ENCODE results near the gene MYCBPAP.

The MYCBPAP gene

DNA sequence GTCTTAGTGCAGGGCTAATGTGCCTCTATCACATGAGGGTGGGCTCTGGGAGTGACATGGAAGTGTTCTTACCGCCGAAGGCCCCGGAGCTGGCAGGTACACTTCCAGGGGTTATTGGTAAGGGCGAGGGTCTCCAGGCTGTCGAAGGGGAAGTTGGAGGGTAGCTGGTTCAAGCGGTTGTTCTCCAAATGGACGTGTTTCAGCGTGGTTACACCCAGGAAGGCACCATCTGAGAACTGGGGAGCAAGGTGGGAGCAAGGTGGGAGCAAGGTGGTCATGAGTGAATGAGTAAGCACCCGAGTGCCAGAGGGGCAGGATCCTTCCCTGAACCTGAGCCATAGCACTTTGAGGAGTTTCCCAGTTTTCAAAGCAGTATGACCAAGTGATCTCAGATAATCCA is 42.6 kb upstream of the MYCBPAP start:
- no peak overlapping the region for H3K9ac ChIP-seq (ENCODE audit: low read depth in 1 of 2, low read length in 2 of 2)
- H3K4me1 ChIP-seq (ENCODE audit: control insufficient read depth in 1 of 2, insufficient read depth in 2 of 2, low read length in 2 of 2) = peaks cover 30% of the 10 kb centered on the region in 2 donors
- no peak overlapping the region for H3K4me3 ChIP-seq (ENCODE audit: low read depth in 1 of 2, low read length in 2 of 2)
- H3K27ac ChIP-seq (ENCODE audit: low read depth, low read length) = no peak overlapping the region
- peaks cover 7 to 9% of the 10 kb centered on the region in 2 donors for H3K27me3 ChIP-seq (ENCODE audit: control insufficient read depth in 1 of 2, insufficient read depth in 2 of 2, low read length in 2 of 2)
- H3K9me3 ChIP-seq (ENCODE audit: control insufficient read depth in 1 of 2, low read length in 2 of 2) = no peaks in the 10 kb centered on the region
- H3K36me3 ChIP-seq (ENCODE audit: control insufficient read depth in 1 of 2, insufficient read depth in 2 of 2, low read length in 2 of 2) = peaks cover 0 to 13% of the 10 kb centered on the region in 2 donors

GRCh38 chr17:50466371-50467113 is 41.7 kb upstream of the MYCBPAP start:
- Histone ChIP-seq H3K27me3 (ENCODE audit: control insufficient read depth in 1 of 2, insufficient read depth in 2 of 2, low read length in 2 of 2) (peaks cover 7 to 9% of the 10 kb centered on the region in 2 donors), H3K4me1 (ENCODE audit: control insufficient read depth in 1 of 2, insufficient read depth in 2 of 2, low read length in 2 of 2) (peaks cover 30 to 32% of the 10 kb centered on the region in 2 donors), H3K36me3 (ENCODE audit: control insufficient read depth in 1 of 2, insufficient read depth in 2 of 2, low read length in 2 of 2) (peaks cover 5 to 20% of the 10 kb centered on the region in 2 donors), H3K9me3 (ENCODE audit: control insufficient read depth in 1 of 2, low read length in 2 of 2) (no peaks in the 10 kb centered on the region), H3K4me3 (ENCODE audit: low read depth in 1 of 2, low read length in 2 of 2) (peak overlapping the region in 1 of 2 donors; percentile 21), H3K9ac (ENCODE audit: low read depth in 1 of 2, low read length in 2 of 2) (no peak overlapping the region), H3K27ac (ENCODE audit: low read depth, low read length) (no peak overlapping the region)

DNA sequence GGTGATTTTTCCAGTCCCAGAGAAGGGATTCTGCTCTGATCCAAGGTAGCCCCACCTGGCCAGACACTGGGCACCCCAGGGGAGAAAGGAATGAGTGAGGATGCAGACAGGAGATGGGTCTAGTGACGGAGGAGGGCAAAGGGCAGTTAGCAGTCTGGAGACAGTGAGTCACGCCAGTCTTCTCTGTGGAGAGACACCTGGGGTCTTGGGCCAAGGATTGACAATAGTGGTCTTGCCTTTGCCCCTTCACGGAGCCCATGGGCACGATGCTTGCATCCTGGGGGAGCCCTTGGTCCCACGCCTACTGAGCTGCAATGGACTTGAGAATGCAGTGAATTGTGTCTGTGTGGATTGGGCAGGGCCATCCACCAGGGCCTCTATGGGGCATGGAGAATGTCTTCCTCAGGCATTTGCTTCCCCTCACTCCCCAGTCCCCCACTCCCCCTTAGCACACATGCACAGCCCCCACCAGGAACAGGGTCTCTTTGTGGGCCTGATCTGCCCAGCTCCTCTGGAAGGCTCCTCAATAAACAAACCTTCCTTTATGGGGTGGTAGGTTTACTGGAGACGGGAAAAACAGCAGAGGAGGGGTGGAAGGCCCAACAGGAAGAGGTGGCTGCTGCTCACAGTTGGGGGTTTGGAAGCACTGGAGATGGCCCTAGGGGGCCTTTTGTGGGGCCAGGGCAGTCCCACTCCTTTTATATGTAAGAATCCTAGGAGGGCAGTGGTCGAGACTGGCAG is 41.0 kb upstream of the MYCBPAP start:
- no peaks in the 10 kb centered on the region for H3K9me3 ChIP-seq (ENCODE audit: control insufficient read depth in 1 of 2, low read length in 2 of 2)
- H3K27ac ChIP-seq (ENCODE audit: low read depth, low read length) = no peak overlapping the region
- peaks cover 7 to 9% of the 10 kb centered on the region in 2 donors for H3K27me3 ChIP-seq (ENCODE audit: control insufficient read depth in 1 of 2, insufficient read depth in 2 of 2, low read length in 2 of 2)
- H3K9ac ChIP-seq (ENCODE audit: low read depth in 1 of 2, low read length in 2 of 2) = no peak overlapping the region
- peaks cover 30 to 32% of the 10 kb centered on the region in 2 donors for H3K4me1 ChIP-seq (ENCODE audit: control insufficient read depth in 1 of 2, insufficient read depth in 2 of 2, low read length in 2 of 2)
- H3K4me3 ChIP-seq (ENCODE audit: low read depth in 1 of 2, low read length in 2 of 2) = no peak overlapping the region
- H3K36me3 ChIP-seq (ENCODE audit: control insufficient read depth in 1 of 2, insufficient read depth in 2 of 2, low read length in 2 of 2) = peaks cover 8 to 27% of the 10 kb centered on the region in 2 donors

DNA sequence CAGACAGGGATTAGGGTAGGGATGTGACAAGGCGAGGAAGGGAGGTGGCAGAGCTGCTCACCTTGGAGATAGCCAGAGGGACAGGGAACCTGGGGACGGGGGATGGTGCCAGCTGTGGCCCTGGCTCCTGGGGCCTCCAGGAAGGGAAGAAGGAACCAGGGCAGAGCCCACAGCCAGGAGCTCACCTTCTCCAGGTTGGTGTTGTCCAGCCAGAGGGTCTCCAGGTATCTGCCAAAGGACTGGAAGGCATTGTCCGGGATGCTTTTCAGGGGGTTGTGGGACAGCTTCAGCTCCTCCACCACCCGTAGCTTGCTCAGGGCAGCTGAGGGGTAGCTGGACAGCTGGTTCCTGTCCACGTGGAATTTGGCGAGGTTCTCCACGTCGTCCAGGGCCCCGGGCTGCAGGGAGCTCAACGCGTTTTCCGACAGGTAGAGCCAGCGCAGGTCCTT is 40.4 kb upstream of the MYCBPAP start:
- Histone ChIP-seq H3K27me3 (ENCODE audit: control insufficient read depth in 1 of 2, insufficient read depth in 2 of 2, low read length in 2 of 2) (peaks cover 7 to 9% of the 10 kb centered on the region in 2 donors), H3K4me1 (ENCODE audit: control insufficient read depth in 1 of 2, insufficient read depth in 2 of 2, low read length in 2 of 2) (peaks cover 30 to 32% of the 10 kb centered on the region in 2 donors), H3K4me3 (ENCODE audit: low read depth in 1 of 2, low read length in 2 of 2) (peak overlapping the region in 1 of 2 donors; percentile 22), H3K36me3 (ENCODE audit: control insufficient read depth in 1 of 2, insufficient read depth in 2 of 2, low read length in 2 of 2) (peaks cover 11 to 27% of the 10 kb centered on the region in 2 donors), H3K9ac (ENCODE audit: low read depth in 1 of 2, low read length in 2 of 2) (no peak overlapping the region), H3K27ac (ENCODE audit: low read depth, low read length) (no peak overlapping the region), H3K9me3 (ENCODE audit: control insufficient read depth in 1 of 2, low read length in 2 of 2) (no peaks in the 10 kb centered on the region)

DNA sequence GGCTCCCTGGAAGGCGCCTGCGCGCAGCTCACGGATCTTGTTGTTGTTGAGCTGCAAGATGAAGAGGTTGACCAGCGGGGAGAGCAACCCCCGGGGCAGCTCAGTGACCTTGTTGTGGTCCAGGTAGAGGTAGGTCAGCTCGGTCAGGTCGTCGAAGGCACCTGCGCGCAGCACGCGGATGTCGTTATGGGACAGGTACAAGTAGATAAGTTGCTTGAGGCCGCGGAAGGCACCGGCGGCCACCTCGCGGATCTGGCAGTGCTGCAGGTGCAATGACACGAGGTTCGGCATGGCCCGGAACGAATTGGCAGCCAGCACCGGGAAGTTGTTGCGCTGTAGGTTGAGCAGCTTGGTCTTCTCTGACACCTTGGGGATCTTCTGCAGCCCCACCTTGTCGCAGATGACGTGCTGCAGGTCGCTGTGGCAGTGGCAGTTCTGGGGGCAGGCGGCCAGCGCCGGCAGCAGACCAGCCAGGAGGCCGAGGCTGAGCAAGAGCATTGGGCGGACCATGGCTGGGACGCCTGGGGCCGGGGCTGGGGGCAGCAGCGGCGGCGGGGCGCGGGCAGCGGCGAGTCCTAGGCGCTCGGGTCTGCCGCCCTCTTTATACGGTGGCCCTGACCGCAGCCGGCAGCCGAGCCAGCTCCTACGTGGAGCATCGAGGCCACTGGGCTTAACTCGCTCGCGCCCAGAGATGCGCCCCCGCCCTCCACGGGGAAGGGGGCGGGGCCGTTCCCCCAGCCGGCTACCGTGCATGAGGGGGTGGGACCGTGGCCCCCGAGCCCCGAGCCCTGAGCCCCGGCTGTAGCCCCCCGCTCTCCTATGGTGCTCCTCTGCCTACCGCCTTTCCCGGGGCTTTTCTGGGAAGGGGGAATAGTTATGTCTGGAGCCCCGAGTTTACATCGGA is 39.7 kb upstream of the MYCBPAP start, which contains the start of gene CHAD:
CHAD (minus strand) TSS at position 577 of the 904 bp plus-strand sequence; CDS start at position 510, 67 bp downstream.
- peaks cover 30 to 32% of the 10 kb centered on the region in 2 donors for H3K4me1 ChIP-seq (ENCODE audit: control insufficient read depth in 1 of 2, insufficient read depth in 2 of 2, low read length in 2 of 2)
- H3K9ac ChIP-seq (ENCODE audit: low read depth in 1 of 2, low read length in 2 of 2) = no peak within 1 kb of the TSS

DNA sequence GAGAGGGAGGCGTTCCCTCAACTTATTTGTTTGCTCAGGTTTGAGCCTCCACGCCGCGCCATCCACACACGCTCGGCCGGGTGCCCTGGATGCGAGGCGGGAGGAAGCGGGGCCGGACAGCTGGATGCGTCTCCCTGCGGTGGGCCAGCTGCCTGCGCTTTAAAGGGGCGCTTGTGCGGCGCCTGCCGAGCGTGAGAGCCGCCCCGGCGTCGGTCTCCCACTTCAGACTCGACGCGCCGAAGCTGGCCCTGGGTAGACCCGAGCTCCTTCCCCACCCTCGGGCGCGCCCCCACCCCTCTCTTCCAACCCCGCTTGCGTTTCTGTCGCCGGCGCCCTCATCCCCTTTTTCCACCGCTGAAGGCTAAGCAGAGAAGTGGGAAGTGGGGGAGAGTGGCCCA is 39.0 kb upstream of the MYCBPAP start:
- H3K9ac ChIP-seq (ENCODE audit: low read depth in 1 of 2, low read length in 2 of 2) = no peak overlapping the region
- H3K27me3 ChIP-seq (ENCODE audit: control insufficient read depth in 1 of 2, insufficient read depth in 2 of 2, low read length in 2 of 2) = peaks cover 7 to 9% of the 10 kb centered on the region in 2 donors
- H3K36me3 ChIP-seq (ENCODE audit: control insufficient read depth in 1 of 2, insufficient read depth in 2 of 2, low read length in 2 of 2) = peaks cover 11 to 25% of the 10 kb centered on the region in 2 donors
- H3K4me1 ChIP-seq (ENCODE audit: control insufficient read depth in 1 of 2, insufficient read depth in 2 of 2, low read length in 2 of 2) = peaks cover 30 to 32% of the 10 kb centered on the region in 2 donors
- H3K27ac ChIP-seq (ENCODE audit: low read depth, low read length) = no peak overlapping the region
- H3K9me3 ChIP-seq (ENCODE audit: control insufficient read depth in 1 of 2, low read length in 2 of 2) = no peaks in the 10 kb centered on the region
- peak overlapping the region; percentile 22 to 48 for H3K4me3 ChIP-seq (ENCODE audit: low read depth in 1 of 2, low read length in 2 of 2)

More for the DNA sequence above, 39.7 kb upstream of the MYCBPAP start, which contains the start of gene CHAD:
- Histone ChIP-seq H3K9me3 (ENCODE audit: control insufficient read depth in 1 of 2, low read length in 2 of 2) (no peaks in the 10 kb centered on the region), H3K4me3 (ENCODE audit: low read depth in 1 of 2, low read length in 2 of 2) (peak within 1 kb of the TSS; percentile 22 to 48), H3K36me3 (ENCODE audit: control insufficient read depth in 1 of 2, insufficient read depth in 2 of 2, low read length in 2 of 2) (peaks cover 11 to 20% of the 10 kb centered on the region in 2 donors), H3K27ac (ENCODE audit: low read depth, low read length) (no peak within 1 kb of the TSS), H3K27me3 (ENCODE audit: control insufficient read depth in 1 of 2, insufficient read depth in 2 of 2, low read length in 2 of 2) (peaks cover 7 to 9% of the 10 kb centered on the region in 2 donors)

GRCh38 chr17:50469671-50470305 is 38.5 kb upstream of the MYCBPAP start:
- Histone ChIP-seq H3K4me1 (ENCODE audit: control insufficient read depth in 1 of 2, insufficient read depth in 2 of 2, low read length in 2 of 2) (peaks cover 30 to 32% of the 10 kb centered on the region in 2 donors), H3K4me3 (ENCODE audit: low read depth in 1 of 2, low read length in 2 of 2) (no peak overlapping the region), H3K27me3 (ENCODE audit: control insufficient read depth in 1 of 2, insufficient read depth in 2 of 2, low read length in 2 of 2) (peaks cover 7 to 9% of the 10 kb centered on the region in 2 donors), H3K9me3 (ENCODE audit: control insufficient read depth in 1 of 2, low read length in 2 of 2) (no peaks in the 10 kb centered on the region), H3K27ac (ENCODE audit: low read depth, low read length) (no peak overlapping the region), H3K9ac (ENCODE audit: low read depth in 1 of 2, low read length in 2 of 2) (no peak overlapping the region), H3K36me3 (ENCODE audit: control insufficient read depth in 1 of 2, insufficient read depth in 2 of 2, low read length in 2 of 2) (peaks cover 11 to 25% of the 10 kb centered on the region in 2 donors)

DNA sequence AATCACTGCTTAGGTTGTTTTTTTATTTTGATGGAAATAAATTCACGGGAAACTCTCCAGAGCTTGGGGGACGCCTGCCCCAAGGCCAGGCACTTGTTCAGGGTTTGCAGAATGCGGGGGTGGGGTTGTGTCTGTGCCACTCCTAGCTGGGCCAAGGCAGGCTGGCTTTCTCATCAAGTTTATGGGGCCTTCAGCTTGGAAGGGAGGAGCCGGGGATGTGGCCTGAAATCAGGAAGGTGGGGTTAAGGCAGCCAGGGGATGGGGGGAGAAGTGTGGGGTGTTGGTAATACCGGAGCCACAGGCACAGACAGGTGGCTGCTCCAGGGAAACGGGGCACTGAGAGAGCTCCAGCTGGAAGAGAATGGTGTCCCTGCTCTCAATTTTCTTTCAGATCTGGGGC is 37.8 kb upstream of the MYCBPAP start:
- H3K4me3 ChIP-seq (ENCODE audit: low read depth in 1 of 2, low read length in 2 of 2) = no peak overlapping the region
- H3K4me1 ChIP-seq (ENCODE audit: control insufficient read depth in 1 of 2, insufficient read depth in 2 of 2, low read length in 2 of 2) = peaks cover 30 to 32% of the 10 kb centered on the region in 2 donors
- no peaks in the 10 kb centered on the region for H3K9me3 ChIP-seq (ENCODE audit: control insufficient read depth in 1 of 2, low read length in 2 of 2)
- H3K27ac ChIP-seq (ENCODE audit: low read depth, low read length) = no peak overlapping the region
- peaks cover 11 to 25% of the 10 kb centered on the region in 2 donors for H3K36me3 ChIP-seq (ENCODE audit: control insufficient read depth in 1 of 2, insufficient read depth in 2 of 2, low read length in 2 of 2)
- H3K9ac ChIP-seq (ENCODE audit: low read depth in 1 of 2, low read length in 2 of 2) = no peak overlapping the region
- H3K27me3 ChIP-seq (ENCODE audit: control insufficient read depth in 1 of 2, insufficient read depth in 2 of 2, low read length in 2 of 2) = peaks cover 7 to 9% of the 10 kb centered on the region in 2 donors
